ENCODE results near the gene SPRED2.

The SPRED2 gene

DNA sequence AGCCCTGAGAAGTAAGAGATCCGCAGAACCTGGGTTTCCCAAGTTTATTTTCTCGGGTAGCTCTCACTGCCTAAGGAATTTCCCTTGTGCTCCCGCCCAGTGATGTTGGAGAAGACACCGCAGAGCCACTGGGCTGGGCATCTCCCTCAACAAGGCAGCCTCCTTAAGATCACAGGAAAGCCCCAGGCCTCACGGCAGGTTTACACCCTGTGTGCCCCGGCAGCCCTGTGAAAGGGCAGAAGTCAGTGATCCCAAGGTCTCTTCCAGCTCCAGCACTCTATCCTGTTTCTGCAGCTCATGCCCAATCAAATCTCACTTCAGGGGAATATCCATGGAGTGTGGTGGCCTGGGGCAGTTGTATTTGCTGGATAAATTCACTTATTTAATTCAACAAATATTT lies 138.3 kb downstream of the SPRED2 start:
- no peak for DNase-seq (ENCODE audit: low read depth)
- TF ChIP-seq MAX (IDR thresholded peaks at IDR 0.05; ENCODE audit: low read depth, low read length), result no peak
- no peak for TF ChIP-seq CTCF (IDR thresholded peaks at IDR 0.05; ENCODE audit: low read depth, low read length)
- no peak for TF ChIP-seq MYC (IDR thresholded peaks at IDR 0.05; ENCODE audit: low read depth, low read length)
- TF ChIP-seq POLR2A (IDR thresholded peaks at IDR 0.05; ENCODE audit: extremely low read depth, insufficient read length), result no peak
- H3K4me3 ChIP-seq (ENCODE audit: low read depth, low read length), result no peak overlapping the region

DNA sequence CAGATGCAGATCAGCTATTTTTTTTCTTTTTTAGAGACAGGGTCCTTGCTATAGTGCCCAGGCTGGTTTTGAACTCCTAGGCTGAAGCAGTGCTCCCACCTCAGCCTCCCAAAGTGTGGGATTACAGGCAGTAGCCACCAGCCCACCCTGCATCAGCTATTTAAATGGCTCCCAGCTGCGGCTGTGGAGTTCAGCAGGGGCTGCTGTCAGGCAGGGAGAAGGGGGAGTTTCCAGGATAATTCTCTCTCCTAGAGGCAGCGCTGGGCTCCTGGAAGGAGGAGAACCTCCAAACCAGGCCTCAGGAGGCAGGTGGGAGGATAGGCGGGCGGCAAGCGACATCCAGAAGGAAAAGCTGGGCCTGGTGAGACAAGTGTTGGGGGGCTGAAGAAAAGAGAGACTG lies 139.0 kb downstream of the SPRED2 start:
- no peak for TF ChIP-seq POLR2A (IDR thresholded peaks at IDR 0.05; ENCODE audit: extremely low read depth, insufficient read length)
- no peak for TF ChIP-seq MYC (IDR thresholded peaks at IDR 0.05; ENCODE audit: low read depth, low read length)
- TF ChIP-seq CTCF (IDR thresholded peaks at IDR 0.05; ENCODE audit: low read depth, low read length), result no peak
- no peak for TF ChIP-seq MAX (IDR thresholded peaks at IDR 0.05; ENCODE audit: low read depth, low read length)
- no peak for DNase-seq (ENCODE audit: low read depth)
- H3K4me3 ChIP-seq (ENCODE audit: low read depth, low read length), result no peak overlapping the region

DNA sequence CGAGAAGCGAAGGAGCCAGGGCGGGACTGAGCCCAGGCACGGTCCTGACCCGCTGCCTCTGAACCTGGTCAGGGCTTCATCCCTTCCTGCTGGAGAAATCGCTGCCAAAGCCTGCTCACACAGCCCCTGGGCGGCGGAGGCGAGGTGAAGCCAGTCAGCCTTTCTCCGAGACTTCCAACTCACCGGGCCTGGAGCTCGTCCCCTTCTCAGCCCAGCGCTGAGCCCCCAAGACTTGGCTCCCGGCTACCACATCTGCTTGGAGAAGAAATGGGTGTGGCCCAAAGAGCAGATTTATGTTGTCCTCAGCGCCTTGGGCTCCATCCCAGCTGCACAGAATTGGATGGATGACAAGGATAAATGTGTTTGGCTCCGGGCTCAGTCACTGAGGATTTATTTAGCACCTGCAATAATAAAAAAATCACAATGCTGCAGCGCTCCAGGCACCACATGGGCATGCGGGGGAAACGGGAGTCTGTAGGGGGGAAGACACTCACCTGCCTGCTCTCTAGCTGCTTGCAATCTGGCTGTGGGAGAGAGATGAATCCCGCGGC lies 139.9 kb downstream of the SPRED2 start:
- no peak for DNase-seq (ENCODE audit: low read depth)
- H3K4me3 ChIP-seq (ENCODE audit: low read depth, low read length), result no peak overlapping the region
- TF ChIP-seq MAX (IDR thresholded peaks at IDR 0.05; ENCODE audit: low read depth, low read length), result no peak
- TF ChIP-seq MYC (IDR thresholded peaks at IDR 0.05; ENCODE audit: low read depth, low read length), result no peak
- no peak for TF ChIP-seq CTCF (IDR thresholded peaks at IDR 0.05; ENCODE audit: low read depth, low read length)
- TF ChIP-seq POLR2A (IDR thresholded peaks at IDR 0.05; ENCODE audit: extremely low read depth, insufficient read length), result no peak

GRCh38 chr2:65292106-65292400 lies 140.3 kb downstream of the SPRED2 start:
- DNase-seq (ENCODE audit: low read depth), result no peak
- H3K4me3 ChIP-seq (ENCODE audit: low read depth, low read length), result no peak overlapping the region
- no peak for TF ChIP-seq POLR2A (IDR thresholded peaks at IDR 0.05; ENCODE audit: extremely low read depth, insufficient read length)
- no peak for TF ChIP-seq CTCF (IDR thresholded peaks at IDR 0.05; ENCODE audit: low read depth, low read length)
- no peak for TF ChIP-seq MYC (IDR thresholded peaks at IDR 0.05; ENCODE audit: low read depth, low read length)
- no peak for TF ChIP-seq MAX (IDR thresholded peaks at IDR 0.05; ENCODE audit: low read depth, low read length)

DNA sequence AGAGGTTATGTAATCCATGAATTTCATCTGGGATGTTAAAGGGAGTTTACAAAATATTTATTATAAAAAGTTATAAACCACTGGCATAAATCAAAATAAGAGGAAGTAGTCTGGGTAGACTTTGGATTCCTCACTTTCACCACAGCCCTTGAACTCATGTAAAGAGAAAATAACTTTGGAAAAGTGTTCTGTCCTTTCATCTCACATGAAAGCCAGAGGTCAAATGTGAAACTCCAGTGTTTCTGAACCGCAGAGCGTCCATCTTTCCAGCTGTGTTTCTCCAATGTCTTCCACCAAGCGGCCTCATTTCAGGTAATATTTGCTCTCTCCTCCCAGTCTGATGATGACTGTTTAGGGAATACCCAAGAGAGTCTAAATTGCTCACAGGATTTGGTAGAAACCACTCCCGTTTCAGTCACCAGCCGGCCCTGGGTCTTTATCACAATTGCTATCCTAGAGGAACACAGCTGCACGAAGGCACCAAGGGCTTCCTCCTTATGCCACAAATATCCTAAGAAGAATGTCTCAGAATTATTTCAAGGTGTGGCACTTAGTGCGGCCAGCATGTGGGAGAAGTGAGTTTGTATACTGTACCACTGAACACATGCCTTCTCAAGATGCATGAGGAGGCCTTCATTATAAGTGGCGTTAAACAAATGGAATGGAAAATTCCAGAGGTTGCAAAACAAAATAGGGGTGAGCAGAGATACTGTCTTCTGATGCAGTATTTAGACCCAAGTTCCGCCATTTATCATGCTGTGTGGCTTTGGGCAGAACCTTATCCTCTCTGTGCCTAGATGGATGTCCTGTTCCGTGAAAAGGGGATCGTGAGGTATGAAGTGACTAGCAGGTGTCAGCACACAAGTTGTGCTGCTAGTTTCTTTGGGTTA lies 140.9 kb downstream of the SPRED2 start:
- no peak overlapping the region for H3K4me3 ChIP-seq (ENCODE audit: low read depth, low read length)
- TF ChIP-seq MAX (IDR thresholded peaks at IDR 0.05; ENCODE audit: low read depth, low read length), result no peak
- TF ChIP-seq MYC (IDR thresholded peaks at IDR 0.05; ENCODE audit: low read depth, low read length), result no peak
- no peak for TF ChIP-seq CTCF (IDR thresholded peaks at IDR 0.05; ENCODE audit: low read depth, low read length)
- TF ChIP-seq POLR2A (IDR thresholded peaks at IDR 0.05; ENCODE audit: extremely low read depth, insufficient read length), result no peak
- no peak for DNase-seq (ENCODE audit: low read depth)
